ENCODE results near the gene SELENOW. TPM values are rescaled to one million over a fixed set of nuclear protein-coding genes. Genes with fewer than 3 reads are reported as not detected.

SELENOW gene
- total RNA-seq, 1 donor from 2014 or later, result 351 TPM

- DNase-seq (ENCODE audit: low spot score), result no peak
- Mint-ChIP-seq H3K27me3 (ENCODE audit: low read depth) (no peaks in the 10 kb centered on the region), H3K9me3 (ENCODE audit: low read depth) (no peaks in the 10 kb centered on the region), H3K4me3 (ENCODE audit: unreplicated experiment) (no peak overlapping the region), H3K27ac (ENCODE audit: unreplicated experiment) (peak overlapping the region; percentile 80), H3K4me1 (ENCODE audit: low read depth) (peaks cover 35% of the 10 kb centered on the region), H3K36me3 (ENCODE audit: low read depth) (peaks cover 34% of the 10 kb centered on the region)
- TF ChIP-seq CTCF (IDR thresholded peaks at IDR 0.05), result no peak
Observed at GRCh38 chr19:47735131-47735530, 43.4 kb upstream of the SELENOW start.

- Mint-ChIP-seq H3K27ac (ENCODE audit: unreplicated experiment) (peak overlapping the region; percentile 99), H3K27me3 (ENCODE audit: low read depth) (no peaks in the 10 kb centered on the region), H3K4me1 (ENCODE audit: low read depth) (peaks cover 51% of the 10 kb centered on the region), H3K4me3 (ENCODE audit: unreplicated experiment) (no peak overlapping the region), H3K9me3 (ENCODE audit: low read depth) (no peaks in the 10 kb centered on the region), H3K36me3 (ENCODE audit: low read depth) (peaks cover 30% of the 10 kb centered on the region)
- TF ChIP-seq CTCF (IDR thresholded peaks at IDR 0.05), result no peak
- no peak for DNase-seq (ENCODE audit: low spot score)
Observed at GRCh38 chr19:47740866-47741519, 37.5 kb upstream of the SELENOW start.

GRCh38 chr19:47741544-47742140 lies 36.9 kb upstream of the SELENOW start:
- no peaks in the 10 kb centered on the region for H3K9me3 Mint-ChIP-seq (ENCODE audit: low read depth)
- peaks cover 24% of the 10 kb centered on the region for H3K36me3 Mint-ChIP-seq (ENCODE audit: low read depth)
- no peak for TF ChIP-seq CTCF (IDR thresholded peaks at IDR 0.05)
- peak overlapping the region; percentile 99 for H3K27ac Mint-ChIP-seq (ENCODE audit: unreplicated experiment)
- peak overlapping the region; percentile 21 for H3K4me3 Mint-ChIP-seq (ENCODE audit: unreplicated experiment)
- H3K27me3 Mint-ChIP-seq (ENCODE audit: low read depth), result no peaks in the 10 kb centered on the region
- peaks cover 46% of the 10 kb centered on the region for H3K4me1 Mint-ChIP-seq (ENCODE audit: low read depth)
- DNase-seq (ENCODE audit: low spot score), result no peak

GRCh38 chr19:47742634-47743033 lies 35.9 kb upstream of the SELENOW start:
- DNase-seq (ENCODE audit: low spot score), result no peak
- H3K27ac Mint-ChIP-seq (ENCODE audit: unreplicated experiment), result peak overlapping the region; percentile 99

More at GRCh38 chr19:47742634-47743033, 35.9 kb upstream of the SELENOW start:
- Mint-ChIP-seq H3K27me3 (ENCODE audit: low read depth) (no peaks in the 10 kb centered on the region), H3K36me3 (ENCODE audit: low read depth) (peaks cover 24% of the 10 kb centered on the region), H3K4me1 (ENCODE audit: low read depth) (peaks cover 50% of the 10 kb centered on the region), H3K4me3 (ENCODE audit: unreplicated experiment) (peak overlapping the region; percentile 60), H3K9me3 (ENCODE audit: low read depth) (no peaks in the 10 kb centered on the region)
- TF ChIP-seq CTCF (IDR thresholded peaks at IDR 0.05), result no peak
